Heart right ventricle (tissue), 16 donors: ENCODE measurements around the gene DELE1. TPM values are rescaled to one million over a fixed set of nuclear protein-coding genes. Genes with fewer than 3 reads are reported as not detected.
A peak's percentile ranks its signal among the peaks of the same experiment; 100 is the strongest.

Experiments used
- ATAC-seq, 8 donors: fragments of 200-7000 bp; cut with Tn5 transposase; one replicate each; pipeline ENCODE4 v1.9.1; 2020; ENCODE audit warnings: mild to moderate bottlenecking in 8 of 8, moderate library complexity in 8 of 8, moderate number of reproducible peaks in 1 of 8
- DNase-seq, 2 donors: peaks; one replicate each; pipeline ENCODE4 v3.0.0-alpha.2; 2020
- H3K27ac ChIP-seq, 10 donors: fragments of 200-600 bp; sonication (generic) in 2 of 10; one replicate each; pipeline versions ENCODE4 v1.5.0 to v1.8.0; 2020 to 2022; ENCODE audit warnings: mild to moderate bottlenecking in 3 of 10
- H3K27me3 ChIP-seq, 7 donors: fragments of 200-600 bp; one replicate each; pipeline ENCODE4 v1.8.0; 2021 to 2022; ENCODE audit warnings: mild to moderate bottlenecking in 2 of 7
- H3K36me3 ChIP-seq, 9 donors: fragments of 200-600 bp; sonication (generic) in 1 of 9; one replicate each; pipeline versions ENCODE4 v1.5.0 to v1.8.0; 2020 to 2022; ENCODE audit warnings: mild to moderate bottlenecking in 2 of 9
- H3K4me1 ChIP-seq, 9 donors: fragments of 200-600 bp; sonication (generic) in 1 of 9; one replicate each; pipeline versions ENCODE4 v1.5.0 to v1.8.0; 2020 to 2022; ENCODE audit warnings: mild to moderate bottlenecking in 4 of 9
- H3K4me3 ChIP-seq, 10 donors: fragments of 200-600 bp; sonication (generic) in 2 of 10; one replicate each; pipeline versions ENCODE4 v1.5.0 to v1.8.0; 2020 to 2022; ENCODE audit warnings: mild to moderate bottlenecking in 7 of 10, moderate library complexity in 2 of 10
- H3K9me3 ChIP-seq, 11 donors: fragments of 200-600 bp in 10 of 11; sonication (generic) in 2 of 11; one replicate each; pipeline versions ENCODE4 v1.5.0 to v1.8.0; 2013 to 2022; ENCODE audit warnings: mild to moderate bottlenecking in 2 of 11, control low read depth in 1 of 11, moderate library complexity in 1 of 11
- WGBS, 2 donors: extraction: QIAGEN DNeasy Blood & Tissue Kit; methylation state at CpG; one replicate each; pipeline ENCODE4 v1.1.7; 2013; ENCODE audit warnings: inconsistent platforms in 1 of 2; 5-methylcytosine and 5-hydroxymethylcytosine counted together
- intact Hi-C, 10 donors: fragments of 100-400 bp; cut with DNase I; formaldehyde crosslinking; loops; one replicate each; pipeline versions ENCODE4 v1.11.1 to v1.14.2; 2022
- polyA plus RNA-seq, 2 donors: library from polyadenylated mRNA; stranded (reverse); fragments of 200-250 nt; gene quantifications; one replicate each; pipeline ENCODE4 v1.2.3, GENCODE V29; 2013
- total RNA-seq, 10 donors: library from RNA; stranded (reverse); fragmentation: NEBNext Ultra II Directional in 3 of 10; extraction: Animal tissue kit (Norgen Biotek cat#: 25700) in 3 of 10; gene quantifications; one replicate each; pipeline versions ENCODE4 v1.2.1 to v1.2.4, GENCODE V29; 2021 to 2023
- TF ChIP-seq, protein P1 (sequence below), 9 donors: fragments of 200-600 bp; sonication (generic) in 2 of 9; IDR thresholded peaks; one replicate each; pipeline versions ENCODE4 v1.5.0 to v1.8.0; 2021 to 2022; ENCODE audit warnings: antibody characterized with exemption in 9 of 9, mild to moderate bottlenecking in 5 of 9, moderate library complexity in 1 of 9
- donor health status: Arrhythmogenic right ventricular cardiomyopathy.
- donor health status: ischemic (EF 13 %, LVEDD 7.1; RV severe dilation, severe dysfunction).
- donor health status: healthy with polysubstance abuse.
- donor health status: DM: no; HTN: yes; CAD: no.
- donor health status: DM: no; HTN: no; CAD: no.
- donor health status: ischemic (EF 25% LVEDD 6.9; RV normal size, moderate dysfunction).
- donor health status: ischemic (EF 25% LVEDD 5.7; RV mildly dilated, moderate dysfunction).
- donor health status: healthy.
- donor health status: DM: yes; HTN: yes; CAD: no.
- donor health status: Ischemic cardiomyopathy.
- donor health status: ischemic (EF 35%, LVEDD 5.7; RV mildly dilated, moderate dysfunction).
- donor health status: nonischemic (EF 11% LVEDD 7.7; RV severe dilation, severe dysfunction).
- donor health status: DM: yes; HTN: yes; CAD: no.
- donor health status: PGD.
- donor health status: ischemic (EF 29% LVEDD 5.4; RV normal size, mild dysfunction).
- donor health status: nonischemic (EF 23%, LVEDD 6.1; RV moderate dilation, normal function).

DELE1 gene
- total and polyA plus RNA-seq, 12 donors: 50.1 to 192 (median 113) TPM

DNA sequence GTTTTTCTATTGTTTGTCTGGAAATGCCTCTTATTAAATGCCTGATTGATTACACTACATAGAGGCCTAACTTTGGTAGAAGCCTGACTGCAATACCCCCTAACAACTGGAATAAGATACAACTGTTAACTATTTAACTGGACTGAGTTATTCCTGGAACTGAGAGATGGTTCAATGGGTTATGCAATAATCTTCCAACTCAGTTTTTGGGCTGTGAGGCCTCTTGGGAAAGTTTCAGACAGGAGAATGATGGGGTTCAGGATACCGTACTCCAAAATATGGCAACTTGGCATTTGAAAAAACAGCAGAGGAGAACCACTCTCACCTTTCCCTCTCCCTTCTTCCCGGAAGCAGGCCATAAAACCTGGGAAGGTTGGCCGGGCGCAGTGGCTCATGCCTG, 26.2 kb upstream of the DELE1 start:
- Histone ChIP-seq H3K27me3 (peaks cover 0 to 3% (median 0%) of the 10 kb centered on the region in 7 donors), H3K4me3 (no peak overlapping the region), H3K27ac (no peak overlapping the region), H3K36me3 (no peaks in the 10 kb centered on the region), H3K4me1 (peaks cover 0 to 14% (median 0%) of the 10 kb centered on the region in 9 donors), H3K9me3 (no peaks in the 10 kb centered on the region)
- TF ChIP-seq, protein P1, sequence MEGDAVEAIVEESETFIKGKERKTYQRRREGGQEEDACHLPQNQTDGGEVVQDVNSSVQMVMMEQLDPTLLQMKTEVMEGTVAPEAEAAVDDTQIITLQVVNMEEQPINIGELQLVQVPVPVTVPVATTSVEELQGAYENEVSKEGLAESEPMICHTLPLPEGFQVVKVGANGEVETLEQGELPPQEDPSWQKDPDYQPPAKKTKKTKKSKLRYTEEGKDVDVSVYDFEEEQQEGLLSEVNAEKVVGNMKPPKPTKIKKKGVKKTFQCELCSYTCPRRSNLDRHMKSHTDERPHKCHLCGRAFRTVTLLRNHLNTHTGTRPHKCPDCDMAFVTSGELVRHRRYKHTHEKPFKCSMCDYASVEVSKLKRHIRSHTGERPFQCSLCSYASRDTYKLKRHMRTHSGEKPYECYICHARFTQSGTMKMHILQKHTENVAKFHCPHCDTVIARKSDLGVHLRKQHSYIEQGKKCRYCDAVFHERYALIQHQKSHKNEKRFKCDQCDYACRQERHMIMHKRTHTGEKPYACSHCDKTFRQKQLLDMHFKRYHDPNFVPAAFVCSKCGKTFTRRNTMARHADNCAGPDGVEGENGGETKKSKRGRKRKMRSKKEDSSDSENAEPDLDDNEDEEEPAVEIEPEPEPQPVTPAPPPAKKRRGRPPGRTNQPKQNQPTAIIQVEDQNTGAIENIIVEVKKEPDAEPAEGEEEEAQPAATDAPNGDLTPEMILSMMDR (IDR thresholded peaks at IDR 0.05): no peak
- ATAC-seq (no peak), DNase-seq (no peak)
- WGBS, 2 donors: 96 to 97% methylated on average over 4 of the region's 4 CpGs
- intact Hi-C loops: no loop called here

DNA sequence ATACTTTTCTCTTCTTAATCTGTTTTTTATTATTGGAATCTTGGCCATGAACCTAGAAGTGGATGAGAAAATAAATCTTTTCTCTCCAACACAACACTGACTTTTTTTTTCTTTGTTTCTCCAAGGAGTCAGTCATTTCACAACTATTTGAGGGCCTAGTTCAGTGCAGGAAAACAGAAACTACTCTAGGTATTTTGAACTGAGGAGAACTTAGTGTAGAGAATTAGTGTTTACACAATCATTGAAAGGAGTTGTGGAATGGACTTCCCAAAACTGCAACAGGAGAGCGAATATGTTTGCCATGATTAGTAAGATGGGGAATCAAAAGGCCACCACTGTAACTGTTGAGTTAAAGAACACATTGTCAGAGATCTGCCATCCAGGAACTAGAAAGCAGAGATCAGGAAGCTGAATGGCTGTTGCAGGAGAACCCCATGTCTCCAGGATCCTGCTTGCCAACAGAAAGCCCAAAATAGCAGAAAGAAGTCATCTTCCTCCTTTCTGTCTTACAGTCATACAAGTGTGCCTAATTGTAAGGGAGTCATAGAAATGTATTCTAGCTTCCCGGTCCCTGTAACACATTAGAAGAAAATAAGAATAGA, 25.1 kb upstream of the DELE1 start:
- WGBS, 2 donors: 73 to 75% methylated on average over 2 of the region's 2 CpGs
- DNase-seq: no peak
- Histone ChIP-seq H3K4me3 (no peak overlapping the region), H3K27ac (peak overlapping the region in 1 of 10 donors; percentile 26), H3K4me1 (peaks cover 0 to 14% (median 0%) of the 10 kb centered on the region in 9 donors), H3K9me3 (no peaks in the 10 kb centered on the region), H3K27me3 (peaks cover 0 to 3% (median 0%) of the 10 kb centered on the region in 7 donors), H3K36me3 (no peaks in the 10 kb centered on the region)
- TF ChIP-seq, protein P1 (IDR thresholded peaks at IDR 0.05): no peak
- intact Hi-C loops: no loop called here
- peak in 4 of 8 donors; percentile 27 to 34 (median 30) for ATAC-seq

- DNase-seq (no peak), ATAC-seq (no peak)
- H3K4me1 ChIP-seq: peaks cover 0 to 14% (median 0%) of the 10 kb centered on the region in 9 donors
- intact Hi-C loops: no loop called here
- H3K36me3 ChIP-seq: no peaks in the 10 kb centered on the region
- TF ChIP-seq, protein P1 (IDR thresholded peaks at IDR 0.05): no peak
- WGBS, 2 donors: 52 to 62% methylated on average over 5 of the region's 5 CpGs
- H3K9me3 ChIP-seq: peaks cover 0 to 5% (median 0%) of the 10 kb centered on the region in 11 donors
- H3K27ac ChIP-seq: no peak overlapping the region
- no peaks in the 10 kb centered on the region for H3K27me3 ChIP-seq
- no peak overlapping the region for H3K4me3 ChIP-seq
Measured at GRCh38 chr5:141902015-141902814, 21.5 kb upstream of the DELE1 start.

- peaks cover 0 to 10% (median 0%) of the 10 kb centered on the region in 9 donors for H3K4me1 ChIP-seq
- no peak overlapping the region for H3K4me3 ChIP-seq
- TF ChIP-seq, protein P1 (IDR thresholded peaks at IDR 0.05): no peak
- intact Hi-C loops: no loop called here
- no peaks in the 10 kb centered on the region for H3K27me3 ChIP-seq
- H3K27ac ChIP-seq: no peak overlapping the region
- 88 to 89% methylated on average over 4 of the region's 4 CpGs for whole genome bisulfite sequencing, 2 donors
- peaks cover 0 to 5% (median 0%) of the 10 kb centered on the region in 11 donors for H3K9me3 ChIP-seq
- ATAC-seq: no peak
- DNase-seq: no peak
- H3K36me3 ChIP-seq: no peaks in the 10 kb centered on the region
Measured at GRCh38 chr5:141903261-141903660, 20.4 kb upstream of the DELE1 start.
